ENCODE measurements around the gene RCOR1.
A peak's percentile ranks its signal among the peaks of the same experiment; 100 is the strongest.
"Not testable (repeated sequence)": the region's sequence is repeated elsewhere in the genome, so short reads cannot be mapped to it uniquely, and the experiment has no call there.

The RCOR1 gene

DNA sequence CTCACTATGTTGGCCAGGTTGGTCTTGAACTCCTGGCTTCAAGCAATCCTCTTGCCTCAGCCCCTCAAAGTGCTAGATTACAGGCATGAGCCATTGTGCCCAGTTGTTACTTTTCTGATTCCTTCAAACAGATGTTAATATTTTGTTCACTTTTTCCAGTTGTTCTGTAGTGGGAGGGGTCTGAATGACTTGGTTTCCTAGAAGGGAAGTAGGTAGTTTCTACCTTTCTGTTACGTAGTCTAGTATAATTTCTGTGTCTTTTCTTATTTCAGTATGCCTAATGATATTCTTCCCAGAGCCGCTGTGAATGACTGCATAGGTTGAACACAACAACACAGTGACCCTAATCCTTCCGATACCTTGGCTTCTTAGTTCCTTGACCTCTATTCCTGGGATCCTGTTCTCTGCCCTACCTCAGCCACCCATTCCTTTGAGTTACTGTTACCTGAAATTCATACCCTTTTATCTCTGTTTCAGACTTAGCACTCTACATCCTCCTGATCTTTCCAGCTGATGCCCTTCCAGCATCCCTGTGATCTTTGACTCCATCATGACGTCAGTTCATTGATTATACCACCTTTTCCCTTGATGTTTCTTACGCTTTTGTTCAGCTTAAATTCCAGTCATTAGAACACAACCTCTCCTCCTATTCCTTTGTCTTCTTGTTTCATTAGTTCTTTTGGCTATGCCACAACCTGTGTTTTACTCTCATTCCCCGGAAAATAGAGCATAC, 33.3 kb downstream of the RCOR1 start:
- DNase-seq, result no peak

DNA sequence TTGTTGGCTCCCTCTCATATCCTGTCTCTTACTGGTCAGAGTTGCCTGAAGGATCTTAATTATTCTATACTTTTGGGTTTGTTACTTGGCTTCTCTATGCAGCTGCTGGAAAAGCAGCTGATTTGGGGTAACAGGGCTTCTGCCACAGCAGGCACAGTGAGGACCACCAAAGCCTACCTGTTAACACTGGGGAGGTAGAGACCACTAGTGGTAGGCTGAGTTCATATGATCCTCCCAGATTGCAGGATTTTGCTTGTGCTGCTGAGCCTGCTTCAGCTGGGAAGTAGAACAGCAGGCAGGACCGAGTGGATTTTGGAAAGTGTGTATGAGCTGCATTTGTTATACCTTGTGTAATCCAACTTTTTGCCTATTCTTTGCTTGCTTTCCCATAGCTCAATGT, 34.1 kb downstream of the RCOR1 start:
- DNase-seq, result no peak

GRCh38 chr14:102629011-102629444, 36.6 kb downstream of the RCOR1 start:
- DNase-seq, result no peak

GRCh38 chr14:102629808-102630350, 37.4 kb downstream of the RCOR1 start:
- DNase-seq, result no peak

DNA sequence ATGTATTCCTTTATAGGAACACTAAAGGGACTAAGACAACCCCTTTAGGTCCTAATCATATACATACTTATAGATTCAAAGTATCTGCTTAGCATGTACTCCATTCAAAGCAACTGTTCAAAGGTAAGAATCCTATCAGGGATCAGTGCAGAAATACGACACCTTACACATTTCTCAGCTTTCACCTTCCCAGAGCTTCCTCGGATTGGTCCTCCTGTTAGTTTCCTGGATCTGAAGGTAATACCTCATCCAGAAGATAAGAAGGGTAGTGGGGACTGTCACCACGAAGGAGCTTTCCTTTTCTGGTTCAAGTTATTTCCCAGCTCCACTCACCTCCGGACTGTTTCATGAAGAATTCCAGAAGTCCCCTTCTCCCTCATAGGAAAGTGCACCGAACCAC, 38.0 kb downstream of the RCOR1 start:
- no peak for DNase-seq

- no peak for DNase-seq
Measured at GRCh38 chr14:102630881-102631280, 38.4 kb downstream of the RCOR1 start.

GRCh38 chr14:102633906-102634595, 41.6 kb downstream of the RCOR1 start:
- DNase-seq, result no peak

DNA sequence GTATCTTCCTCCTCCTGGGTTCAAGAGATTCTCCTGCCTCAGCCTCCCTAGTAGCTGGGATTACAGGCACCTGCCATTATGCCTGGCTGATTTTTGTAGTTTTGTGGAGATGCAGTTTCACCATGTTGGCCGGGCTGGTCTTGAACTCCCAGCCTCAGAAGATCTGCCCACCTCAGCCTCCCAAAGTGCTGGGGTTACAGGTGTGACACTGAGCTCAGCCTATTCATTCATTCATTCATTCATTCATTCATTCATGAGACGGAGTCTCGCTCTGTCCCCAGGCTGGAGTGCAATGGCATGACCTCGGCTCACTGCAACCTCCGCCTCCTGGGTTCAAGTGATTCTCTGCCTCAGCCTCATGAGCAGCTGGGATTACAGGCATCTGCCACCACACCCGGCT, 47.2 kb downstream of the RCOR1 start:
- not testable (repeated sequence) for DNase-seq

DNA sequence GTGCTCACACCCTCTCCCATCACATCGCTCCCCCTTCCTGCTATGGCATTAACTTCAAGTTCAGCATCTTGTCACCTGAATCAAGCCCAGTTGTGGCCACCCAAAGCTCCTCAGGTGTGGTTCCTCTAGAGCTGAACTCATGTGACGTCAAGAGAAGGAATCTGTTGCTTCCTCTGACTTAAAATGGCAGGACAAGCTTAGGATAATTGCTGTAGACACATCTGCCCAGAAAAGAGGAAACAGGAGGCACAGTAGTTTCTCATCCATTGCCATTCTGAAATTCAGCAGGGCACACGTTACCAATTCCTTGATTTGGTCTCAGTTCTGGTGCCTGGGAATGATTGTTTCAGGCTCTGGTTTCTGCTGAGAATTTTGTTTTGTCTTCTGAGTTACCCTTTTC, 52.1 kb downstream of the RCOR1 start:
- DNase-seq, result no peak

DNA sequence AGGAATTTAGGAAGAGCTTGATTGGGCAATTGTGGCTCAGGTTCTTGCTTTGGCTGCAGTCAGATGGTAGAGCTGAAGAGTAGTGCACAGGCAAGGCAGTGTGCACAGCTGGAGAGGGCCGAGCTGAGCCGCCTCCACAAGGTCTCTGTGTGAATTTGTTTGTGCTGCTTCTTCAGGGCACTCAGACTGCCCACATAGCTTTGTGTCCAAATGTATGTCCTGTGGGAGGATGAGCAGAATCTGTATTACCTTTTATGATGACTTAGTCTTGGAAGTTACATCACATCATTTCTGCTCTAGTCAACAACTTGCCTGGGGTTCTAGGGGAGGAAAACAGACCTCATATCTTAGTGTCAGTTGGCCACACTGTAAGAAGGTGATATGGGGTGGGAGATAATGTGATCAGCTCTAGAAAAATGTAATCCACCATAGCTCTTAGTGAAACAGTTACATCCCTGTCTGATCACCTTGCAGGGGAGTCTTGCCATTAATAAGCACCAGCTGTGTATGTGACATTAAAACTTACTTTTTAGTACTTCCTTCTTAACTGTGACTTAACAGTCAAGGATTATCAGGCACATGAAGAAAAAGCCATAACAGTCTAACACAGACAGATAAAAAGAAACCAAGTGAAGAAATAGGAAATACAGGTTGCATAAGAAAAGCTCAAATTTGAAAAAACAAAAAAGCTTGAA, 53.4 kb downstream of the RCOR1 start:
- DNase-seq, result no peak

DNA sequence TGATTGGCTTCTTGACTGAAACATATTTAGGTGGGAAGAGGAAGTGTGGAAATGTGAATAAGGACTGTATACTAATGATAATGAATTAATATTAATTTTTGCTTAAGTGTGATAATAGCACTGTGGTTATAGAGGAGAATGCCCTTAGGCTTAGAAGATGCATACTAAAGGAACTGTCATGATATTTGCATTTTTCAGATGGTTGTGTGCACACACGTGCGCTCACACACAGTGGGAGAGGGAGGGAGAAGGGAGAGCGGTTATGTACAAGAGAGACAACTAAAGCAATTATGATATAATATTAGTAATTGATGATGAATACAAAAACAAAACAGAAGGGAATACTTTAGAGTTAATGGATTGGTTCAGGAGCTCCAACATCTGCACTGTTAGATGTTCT, 54.2 kb downstream of the RCOR1 start:
- DNase-seq, result no peak

- DNase-seq, result no peak
Measured at GRCh38 chr14:102652194-102652593, 59.7 kb downstream of the RCOR1 start.

- peak in 1 of 58 donors; percentile 8 for DNase-seq
Measured at GRCh38 chr14:102654298-102654697, 61.8 kb downstream of the RCOR1 start.

DNA sequence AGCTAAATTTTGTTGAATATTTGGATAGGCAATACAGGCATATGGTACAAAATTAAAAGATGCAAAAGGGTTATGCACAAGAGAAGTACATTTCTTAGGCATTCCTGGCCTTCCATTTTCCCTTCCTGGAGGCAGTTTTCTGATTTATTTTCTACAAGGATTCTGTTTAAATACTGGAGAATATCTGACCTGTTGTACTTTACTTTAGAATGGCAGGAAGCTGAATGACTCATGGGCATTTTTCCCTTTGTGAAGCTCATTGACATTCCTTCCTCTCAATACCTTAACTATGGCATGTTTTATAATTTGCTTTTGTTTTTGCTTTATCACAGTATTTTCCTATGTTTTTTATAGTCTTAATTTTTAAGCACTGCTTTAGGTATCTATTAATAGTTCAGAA, 62.7 kb downstream of the RCOR1 start:
- DNase-seq, result no peak

GRCh38 chr14:102659797-102660196, 67.3 kb downstream of the RCOR1 start:
- DNase-seq, result no peak

- no peak for DNase-seq
Measured at GRCh38 chr14:102661614-102662013, 69.2 kb downstream of the RCOR1 start.

DNA sequence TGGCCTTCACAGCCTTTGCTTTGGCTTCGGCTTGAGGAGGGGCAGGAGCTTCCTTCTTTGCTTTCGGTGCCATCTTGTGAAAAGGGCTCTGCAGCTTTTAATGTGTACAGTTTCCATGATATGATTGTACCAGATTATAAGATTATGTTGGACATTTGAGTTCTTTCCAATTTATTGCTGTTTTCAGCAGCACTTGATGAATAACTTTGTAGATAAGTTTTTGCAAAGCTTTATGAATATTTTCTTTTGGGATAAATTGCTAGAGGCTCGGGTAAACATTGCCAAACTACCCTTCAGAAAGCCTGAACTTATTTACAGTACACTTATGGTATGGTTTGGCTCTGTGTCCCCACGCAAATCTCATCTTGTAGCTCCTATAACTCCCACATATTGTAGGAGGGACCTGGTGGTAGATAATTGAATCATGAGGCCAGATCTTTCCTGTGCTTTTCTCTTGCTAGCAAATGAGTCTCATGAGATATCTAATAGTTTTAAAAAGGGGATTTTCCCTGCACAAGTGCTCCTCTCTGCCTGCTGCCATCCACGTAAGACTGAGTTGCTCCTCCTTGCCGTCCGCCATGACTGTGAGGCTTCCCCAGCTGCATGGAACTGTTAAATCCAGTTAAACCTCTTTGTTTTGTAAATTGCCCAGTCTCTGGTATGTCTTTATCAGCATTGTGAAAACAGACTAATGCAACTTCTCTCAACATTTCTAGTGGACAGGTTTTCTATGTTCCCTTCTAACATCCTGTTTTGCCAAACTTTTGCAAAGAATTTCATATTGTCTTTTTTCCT, 70.4 kb downstream of the RCOR1 start:
- DNase-seq, result no peak

GRCh38 chr14:102663440-102663839, 71.0 kb downstream of the RCOR1 start:
- DNase-seq, result no peak

DNA sequence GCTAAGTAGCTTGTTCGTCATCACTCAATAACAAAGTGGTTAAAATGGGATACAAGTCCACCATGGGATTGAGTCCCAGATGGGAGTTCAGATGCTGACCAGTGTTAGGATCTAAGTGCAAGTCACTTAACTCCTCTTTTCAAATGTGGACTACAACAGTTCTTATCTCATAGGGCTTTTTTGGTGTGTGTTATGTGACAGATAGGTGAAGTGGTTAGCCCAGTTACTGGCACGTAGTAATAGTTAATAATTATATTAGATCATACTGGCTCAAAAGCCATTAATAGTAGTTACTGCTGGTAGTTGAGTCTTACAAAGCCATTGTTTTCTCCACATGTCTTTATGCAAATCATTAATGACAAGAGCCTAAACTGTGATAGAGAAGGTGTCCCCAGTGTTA, 73.2 kb downstream of the RCOR1 start:
- no peak for DNase-seq

- DNase-seq, result no peak
Measured at GRCh38 chr14:102666635-102667034, 74.2 kb downstream of the RCOR1 start.

GRCh38 chr14:102667703-102668102, 75.3 kb downstream of the RCOR1 start:
- DNase-seq, result no peak
